SK-N-SH (cell line): ENCODE measurements around the gene CARTPT. TPM values are rescaled to one million over a fixed set of nuclear protein-coding genes. Genes with fewer than 3 reads are reported as not detected.

ENCODE experiments used
- CTCF ChIA-PET: fragments of 300-600, 350-600 bp; formaldehyde crosslinking; extraction: SDS; loops from one replicate; lab custom pipeline; 2021; lab: Yijun Ruan, JAX
- POLR2A ChIA-PET: fragments of 350-600 bp; sonication (Branson Sonifier 250); formaldehyde crosslinking; extraction: SDS; loops from one replicate; lab custom pipeline; 2020; ENCODE audit warnings: antibody characterized with exemption, inconsistent platforms; lab: Yijun Ruan, JAX
- DNase-seq: peaks from one replicate; pipeline ENCODE4 v3.0.0; 2012
- H2AFZ ChIP-seq: fragments of 200-600 bp; sonication (generic); 2 replicates; pipeline ENCODE4 v1.8.1; 2016; ENCODE audit warnings: antibody characterized with exemption, mild to moderate bottlenecking, low read depth
- H3F3A ChIP-seq: fragments of 200-600 bp; sonication (generic); replicated peaks from 2 replicates; pipeline ENCODE3; 2016; ENCODE audit warnings: antibody characterized with exemption, mild to moderate bottlenecking; ENCODE audit not compliant: insufficient read depth
- H3K27ac ChIP-seq, 2 experiments: fragments of 200-500 bp in 1 of 2; fragments of 200-600 bp in 1 of 2; sonication (Bioruptor generic) in 1 of 2; sonication (generic), shearing (Covaris generic) in 1 of 2; 2 replicates each; pipeline versions ENCODE4 v1.5.1 to v1.6.1; 2014 to 2016; ENCODE audit warnings: low read depth in 2 of 2, inconsistent platforms in 1 of 2, low read length in 1 of 2, mild to moderate bottlenecking in 1 of 2, mixed read lengths in 1 of 2
- H3K27me3 ChIP-seq: fragments of 200-600 bp; sonication (generic), shearing (Covaris generic); 2 replicates; pipeline ENCODE4 v1.6.1; 2016; ENCODE audit warnings: mixed run types; ENCODE audit not compliant: insufficient read depth
- H3K36me3 ChIP-seq, 2 experiments: fragments of 200-500 bp in 1 of 2; fragments of 200-600 bp in 1 of 2; sonication (Bioruptor generic) in 1 of 2; sonication (generic) in 1 of 2; replicated peaks in 1 of 2; 2 replicates each; pipeline versions ENCODE3 to v1.5.1; 2014 to 2016; ENCODE audit warnings: low read length in 1 of 2, mild to moderate bottlenecking in 1 of 2; ENCODE audit not compliant: insufficient read depth in 2 of 2, control insufficient read depth in 1 of 2
- H3K4me1 ChIP-seq, 2 experiments: fragments of 200-500 bp in 1 of 2; fragments of 200-600 bp in 1 of 2; sonication (Bioruptor generic) in 1 of 2; sonication (generic), shearing (Covaris generic) in 1 of 2; 2 replicates each; pipeline versions ENCODE4 v1.5.1 to v1.6.1; 2014 to 2016; ENCODE audit warnings: low read depth in 1 of 2, low read length in 1 of 2, mixed run types in 1 of 2; ENCODE audit not compliant: insufficient read depth in 2 of 2, control insufficient read depth in 1 of 2
- H3K4me2 ChIP-seq: fragments of 200-600 bp; sonication (generic), shearing (Covaris generic); 2 replicates; pipeline ENCODE4 v1.6.1; 2017; ENCODE audit warnings: mixed run types
- H3K4me3 ChIP-seq, 2 experiments: fragments of 200-500 bp in 1 of 2; fragments of 200-600 bp in 1 of 2; sonication (Bioruptor generic) in 1 of 2; sonication (generic), shearing (Covaris generic) in 1 of 2; 2 replicates each; pipeline versions ENCODE4 v1.5.1 to v1.8.1; 2014 to 2016; ENCODE audit warnings: low read depth in 2 of 2, inconsistent platforms in 1 of 2, low read length in 1 of 2, mild to moderate bottlenecking in 1 of 2, mixed read lengths in 1 of 2, moderate library complexity in 1 of 2
- H3K79me2 ChIP-seq: fragments of 200-600 bp; sonication (generic); 2 replicates; pipeline ENCODE4 v1.8.1; 2017; ENCODE audit warnings: mild to moderate bottlenecking; ENCODE audit not compliant: insufficient read depth
- H3K9ac ChIP-seq: fragments of 200-600 bp; sonication (generic); 2 replicates; pipeline ENCODE4 v1.6.1; 2017; ENCODE audit warnings: mixed run types
- H3K9me2 ChIP-seq: fragments of 200-600 bp; sonication (generic); 2 replicates; pipeline ENCODE4 v1.6.1; 2017; ENCODE audit warnings: mixed run types
- H3K9me3 ChIP-seq: fragments of 200-600 bp; sonication (generic); 2 replicates; pipeline ENCODE4 v1.6.1; 2017; ENCODE audit warnings: mixed run types, mild to moderate bottlenecking, moderate library complexity
- H4K20me1 ChIP-seq: fragments of 200-600 bp; sonication (generic); 2 replicates; pipeline ENCODE4 v1.6.1; 2017; ENCODE audit warnings: mild to moderate bottlenecking, mixed run types; ENCODE audit not compliant: insufficient read depth
- ELF1 ChIP-seq: IDR thresholded peaks from 2 replicates; pipeline ENCODE4 v1.4.0; 2012
- EP300 ChIP-seq, 2 experiments: IDR thresholded peaks; 2 replicates each; pipeline versions ENCODE4 v1.4.0 to v1.6.1; 2012; ENCODE audit warnings: borderline replicate concordance in 1 of 2, low read depth in 1 of 2, low read length in 1 of 2
- FOSL2 ChIP-seq: IDR thresholded peaks from 2 replicates; pipeline ENCODE4 v1.4.0; 2012; ENCODE audit warnings: low read depth, mild to moderate bottlenecking, moderate library complexity, borderline replicate concordance
- GATA2 ChIP-seq: sonication (generic); formaldehyde crosslinking; IDR thresholded peaks from 2 replicates; pipeline ENCODE4 v1.5.0; 2020; ENCODE audit warnings: mild to moderate bottlenecking, missing genetic modification reagents
- JUND ChIP-seq: IDR thresholded peaks from 2 replicates; pipeline ENCODE4 v1.4.0; 2012
- MXI1 ChIP-seq: IDR thresholded peaks from 2 replicates; pipeline ENCODE4 v1.6.1; 2012; ENCODE audit warnings: mild to moderate bottlenecking, low read depth, low read length, improper control_type of control experiment
- NFIC ChIP-seq: IDR thresholded peaks from 2 replicates; pipeline ENCODE4 v1.4.0; 2012; ENCODE audit warnings: borderline replicate concordance
- NRF1 ChIP-seq: IDR thresholded peaks from 2 replicates; pipeline ENCODE4 v1.6.1; 2012; ENCODE audit warnings: low read depth, mild to moderate bottlenecking, low read length
- POLR2AphosphoS5 ChIP-seq: IDR thresholded peaks from 2 replicates; pipeline ENCODE4 v1.6.1; 2012; ENCODE audit warnings: low read depth, low read length
- RAD21 ChIP-seq: IDR thresholded peaks from 2 replicates; pipeline ENCODE4 v1.6.1; 2012; ENCODE audit warnings: mild to moderate bottlenecking, low read length
- RCOR1 ChIP-seq: fragments of 150-350 bp; IDR thresholded peaks from 2 replicates; pipeline ENCODE4 v1.6.1; 2017; ENCODE audit warnings: antibody characterized with exemption, low read length
- RXRA ChIP-seq: IDR thresholded peaks from 2 replicates; pipeline ENCODE4 v1.4.0; 2012; ENCODE audit warnings: low read depth, mild to moderate bottlenecking, borderline replicate concordance
- SMC3 ChIP-seq: IDR thresholded peaks from 2 replicates; pipeline ENCODE4 v1.6.1; 2012; ENCODE audit warnings: low read depth, low read length, improper control_type of control experiment
- TAF1 ChIP-seq: IDR thresholded peaks from 2 replicates; pipeline ENCODE4 v1.6.1; 2012; ENCODE audit warnings: low read depth, mild to moderate bottlenecking, low read length, moderate library complexity, borderline replicate concordance
- TCF12 ChIP-seq: IDR thresholded peaks from 2 replicates; pipeline ENCODE4 v1.4.0; 2012
- TEAD4 ChIP-seq: IDR thresholded peaks from 2 replicates; pipeline ENCODE4 v1.4.0; 2012; ENCODE audit warnings: mild to moderate bottlenecking, borderline replicate concordance; ENCODE audit not compliant: insufficient read depth
- WGBS: methylation state at CpG from one replicate; pipeline ENCODE4 v1.1.6; 2017; ENCODE audit warnings: low lambda C conversion rate; 5-methylcytosine and 5-hydroxymethylcytosine counted together
- polyA plus RNA-seq, 3 experiments: library from polyadenylated mRNA; depleted of rRNA; stranded (reverse); fragments of >200 nt; gene quantifications; 2 replicates each; pipeline ENCODE4 v1.2.3, GENCODE V29; 2012
- TF ChIP-seq, protein P1 (sequence below): fragments of 200-600 bp; sonication (generic); IDR thresholded peaks from 2 replicates; pipeline ENCODE4 v1.6.1; 2017; ENCODE audit warnings: antibody characterized with exemption, mild to moderate bottlenecking, moderate library complexity
- TF ChIP-seq, protein P2 (sequence below): IDR thresholded peaks from 2 replicates; pipeline ENCODE4 v1.4.0; 2012; ENCODE audit warnings: low read depth, borderline replicate concordance
- TF ChIP-seq, protein P3 (sequence below): IDR thresholded peaks from 2 replicates; pipeline ENCODE4; 2012
- TF ChIP-seq, protein P4 (sequence below): IDR thresholded peaks from 2 replicates; pipeline ENCODE4 v1.4.0; 2012; ENCODE audit warnings: low read depth

The CARTPT gene
- polyA plus RNA-seq, 1 of the 3 experiments (the other 2 are of a cell fraction): not detected

DNA sequence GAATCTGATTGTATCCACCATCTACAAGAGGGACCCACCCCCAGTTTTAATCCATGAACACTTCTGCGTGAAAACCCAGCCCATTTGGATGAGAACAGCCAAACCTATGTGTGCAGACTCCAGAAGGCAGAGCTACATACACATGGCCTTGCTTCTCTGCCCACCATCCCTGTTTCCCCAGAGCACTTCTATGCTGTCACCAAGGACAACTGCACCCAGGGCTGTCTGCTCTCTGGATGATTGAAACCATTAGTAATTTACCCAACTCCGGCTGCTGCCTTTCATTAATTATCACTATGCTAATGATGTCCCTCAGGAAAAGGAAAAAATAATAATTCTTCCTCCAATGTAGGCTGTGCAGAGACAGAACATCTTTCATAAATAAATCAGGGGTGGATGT lies 8.9 kb downstream of the CARTPT start:
- H2AFZ ChIP-seq: no peak overlapping the region
- H3K79me2 ChIP-seq: no peaks in the 10 kb centered on the region
- no peak for DNase-seq
- H3K9me2 ChIP-seq: no peaks in the 10 kb centered on the region
- H3K27me3 ChIP-seq: peaks cover 8% of the 10 kb centered on the region; the same call in 1 of the 2 replicates
- no peaks in the 10 kb centered on the region for H4K20me1 ChIP-seq
- no peaks in the 10 kb centered on the region for H3K36me3 ChIP-seq
- ChIA-PET CTCF (no interaction called here), POLR2A (no interaction called here)
- H3K27ac ChIP-seq: no peak overlapping the region
- H3K4me1 ChIP-seq: no peaks in the 10 kb centered on the region
- H3K4me2 ChIP-seq: no peak overlapping the region
- H3K9me3 ChIP-seq: no peaks in the 10 kb centered on the region
- H3K9ac ChIP-seq: no peak overlapping the region
- TF ChIP-seq JUND: no peak
- no peak for TF ChIP-seq POLR2AphosphoS5
- TF ChIP-seq, protein P1, sequence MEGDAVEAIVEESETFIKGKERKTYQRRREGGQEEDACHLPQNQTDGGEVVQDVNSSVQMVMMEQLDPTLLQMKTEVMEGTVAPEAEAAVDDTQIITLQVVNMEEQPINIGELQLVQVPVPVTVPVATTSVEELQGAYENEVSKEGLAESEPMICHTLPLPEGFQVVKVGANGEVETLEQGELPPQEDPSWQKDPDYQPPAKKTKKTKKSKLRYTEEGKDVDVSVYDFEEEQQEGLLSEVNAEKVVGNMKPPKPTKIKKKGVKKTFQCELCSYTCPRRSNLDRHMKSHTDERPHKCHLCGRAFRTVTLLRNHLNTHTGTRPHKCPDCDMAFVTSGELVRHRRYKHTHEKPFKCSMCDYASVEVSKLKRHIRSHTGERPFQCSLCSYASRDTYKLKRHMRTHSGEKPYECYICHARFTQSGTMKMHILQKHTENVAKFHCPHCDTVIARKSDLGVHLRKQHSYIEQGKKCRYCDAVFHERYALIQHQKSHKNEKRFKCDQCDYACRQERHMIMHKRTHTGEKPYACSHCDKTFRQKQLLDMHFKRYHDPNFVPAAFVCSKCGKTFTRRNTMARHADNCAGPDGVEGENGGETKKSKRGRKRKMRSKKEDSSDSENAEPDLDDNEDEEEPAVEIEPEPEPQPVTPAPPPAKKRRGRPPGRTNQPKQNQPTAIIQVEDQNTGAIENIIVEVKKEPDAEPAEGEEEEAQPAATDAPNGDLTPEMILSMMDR: no peak
- no peak for TF ChIP-seq RXRA
- TF ChIP-seq GATA2: no peak
- TF ChIP-seq ELF1: no peak
- TF ChIP-seq RAD21: no peak
- TF ChIP-seq MXI1: no peak
- TF ChIP-seq TAF1: no peak
- no peak for TF ChIP-seq NRF1
- TF ChIP-seq SMC3: no peak
- TF ChIP-seq, protein P2, sequence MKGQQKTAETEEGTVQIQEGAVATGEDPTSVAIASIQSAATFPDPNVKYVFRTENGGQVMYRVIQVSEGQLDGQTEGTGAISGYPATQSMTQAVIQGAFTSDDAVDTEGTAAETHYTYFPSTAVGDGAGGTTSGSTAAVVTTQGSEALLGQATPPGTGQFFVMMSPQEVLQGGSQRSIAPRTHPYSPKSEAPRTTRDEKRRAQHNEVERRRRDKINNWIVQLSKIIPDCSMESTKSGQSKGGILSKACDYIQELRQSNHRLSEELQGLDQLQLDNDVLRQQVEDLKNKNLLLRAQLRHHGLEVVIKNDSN: no peak
- TF ChIP-seq, protein P3, sequence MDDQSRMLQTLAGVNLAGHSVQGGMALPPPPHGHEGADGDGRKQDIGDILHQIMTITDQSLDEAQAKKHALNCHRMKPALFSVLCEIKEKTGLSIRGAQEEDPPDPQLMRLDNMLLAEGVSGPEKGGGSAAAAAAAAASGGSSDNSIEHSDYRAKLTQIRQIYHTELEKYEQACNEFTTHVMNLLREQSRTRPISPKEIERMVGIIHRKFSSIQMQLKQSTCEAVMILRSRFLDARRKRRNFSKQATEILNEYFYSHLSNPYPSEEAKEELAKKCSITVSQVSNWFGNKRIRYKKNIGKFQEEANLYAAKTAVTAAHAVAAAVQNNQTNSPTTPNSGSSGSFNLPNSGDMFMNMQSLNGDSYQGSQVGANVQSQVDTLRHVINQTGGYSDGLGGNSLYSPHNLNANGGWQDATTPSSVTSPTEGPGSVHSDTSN: no peak
- no peak for TF ChIP-seq RCOR1
- TF ChIP-seq FOSL2: no peak
- TF ChIP-seq EP300 (IDR thresholded peaks at IDR 0.05; ENCODE audit: borderline replicate concordance in 1 of 2, low read depth in 1 of 2, low read length in 1 of 2): no peak
- no peak for TF ChIP-seq TCF12
- TF ChIP-seq TEAD4: no peak
- no peak for TF ChIP-seq NFIC
- TF ChIP-seq, protein P4, sequence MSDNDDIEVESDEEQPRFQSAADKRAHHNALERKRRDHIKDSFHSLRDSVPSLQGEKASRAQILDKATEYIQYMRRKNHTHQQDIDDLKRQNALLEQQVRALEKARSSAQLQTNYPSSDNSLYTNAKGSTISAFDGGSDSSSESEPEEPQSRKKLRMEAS: no peak
- H3F3A ChIP-seq: no peaks in the 10 kb centered on the region
- 56% methylated on average over 2 of the region's 2 CpGs for WGBS
- no peak overlapping the region for H3K4me3 ChIP-seq
